Hepatocyte (in vitro differentiated cells): ENCODE results near the gene CPS1.

Source experiments
- EZH2 ChIP-seq: fragments of 200-600 bp; sonication (generic); IDR thresholded peaks from 2 replicates; pipeline ENCODE4 v1.6.1; 2016; ENCODE audit warnings: antibody characterized with exemption, mild to moderate bottlenecking, borderline replicate concordance
- TF ChIP-seq, protein P1 (sequence below): fragments of 200-600 bp; sonication (generic); IDR thresholded peaks from 2 replicates; pipeline ENCODE4 v1.5.1; 2016; ENCODE audit warnings: antibody characterized with exemption, mild to moderate bottlenecking; ENCODE audit not compliant: poor library complexity

DNA sequence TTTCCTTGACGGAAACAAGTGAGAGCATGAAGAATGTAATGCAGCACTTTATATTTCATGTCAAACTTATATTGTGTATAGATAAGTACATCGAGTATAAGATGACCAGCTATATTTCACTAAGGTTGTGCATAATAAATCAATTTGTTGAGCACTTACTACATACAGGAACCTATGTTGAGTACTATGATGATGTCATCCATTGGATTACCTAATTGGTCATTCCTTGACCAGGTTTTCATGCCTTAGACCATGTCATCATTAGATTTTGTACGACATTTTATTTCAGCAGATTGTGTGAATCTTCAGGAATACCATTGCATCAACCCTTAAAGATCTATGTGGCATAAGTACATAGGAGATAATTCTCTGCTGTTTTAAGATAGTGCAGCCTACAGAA, 119.7 kb downstream of the CPS1 start:
- TF ChIP-seq, protein P1, sequence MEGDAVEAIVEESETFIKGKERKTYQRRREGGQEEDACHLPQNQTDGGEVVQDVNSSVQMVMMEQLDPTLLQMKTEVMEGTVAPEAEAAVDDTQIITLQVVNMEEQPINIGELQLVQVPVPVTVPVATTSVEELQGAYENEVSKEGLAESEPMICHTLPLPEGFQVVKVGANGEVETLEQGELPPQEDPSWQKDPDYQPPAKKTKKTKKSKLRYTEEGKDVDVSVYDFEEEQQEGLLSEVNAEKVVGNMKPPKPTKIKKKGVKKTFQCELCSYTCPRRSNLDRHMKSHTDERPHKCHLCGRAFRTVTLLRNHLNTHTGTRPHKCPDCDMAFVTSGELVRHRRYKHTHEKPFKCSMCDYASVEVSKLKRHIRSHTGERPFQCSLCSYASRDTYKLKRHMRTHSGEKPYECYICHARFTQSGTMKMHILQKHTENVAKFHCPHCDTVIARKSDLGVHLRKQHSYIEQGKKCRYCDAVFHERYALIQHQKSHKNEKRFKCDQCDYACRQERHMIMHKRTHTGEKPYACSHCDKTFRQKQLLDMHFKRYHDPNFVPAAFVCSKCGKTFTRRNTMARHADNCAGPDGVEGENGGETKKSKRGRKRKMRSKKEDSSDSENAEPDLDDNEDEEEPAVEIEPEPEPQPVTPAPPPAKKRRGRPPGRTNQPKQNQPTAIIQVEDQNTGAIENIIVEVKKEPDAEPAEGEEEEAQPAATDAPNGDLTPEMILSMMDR = no peak
- no peak for TF ChIP-seq EZH2
